ENCODE results near the gene APEX1. TPM values are rescaled to one million over a fixed set of nuclear protein-coding genes. Genes with fewer than 3 reads are reported as not detected.

APEX1 gene
- total RNA-seq, 1 experiment from 2014 or later: 340 TPM

DNA sequence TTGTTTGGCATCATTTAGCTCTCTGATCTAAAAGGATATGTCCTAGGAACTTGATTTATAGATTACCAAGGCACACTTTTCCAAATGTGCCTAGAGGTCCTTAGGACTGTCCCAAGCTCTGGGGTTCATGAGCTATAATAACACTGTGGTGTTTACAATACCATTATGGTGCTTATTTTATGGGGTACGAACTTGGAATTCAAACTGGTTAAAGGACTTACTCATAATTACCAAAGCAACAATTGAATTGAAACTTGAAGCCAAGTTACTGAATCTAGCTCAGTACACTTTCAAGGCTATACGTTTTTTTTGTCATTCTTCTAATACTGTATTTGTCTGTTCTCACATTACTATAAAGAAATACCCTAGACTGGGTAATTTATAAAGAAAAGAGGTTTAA lies 32.1 kb upstream of the APEX1 start:
- Histone ChIP-seq H2AFZ (ENCODE audit: low read length) (no peak overlapping the region), H4K20me1 (ENCODE audit: control insufficient read depth, insufficient read depth, insufficient read length) (no peaks in the 10 kb centered on the region), H3K27ac (ENCODE audit: insufficient read length, low read depth, low read length) (no peak overlapping the region), H2AK5ac (ENCODE audit: insufficient read length, low read length) (no peak overlapping the region), H4K5ac (ENCODE audit: insufficient read length, low read depth, low read length) (no peak overlapping the region), H3K23ac (ENCODE audit: insufficient read length, low read depth, low read length) (no peak overlapping the region), H4K8ac (replicated peaks; ENCODE audit: insufficient read length, low read depth, low read length) (no peak overlapping the region), H2BK20ac (ENCODE audit: low read depth, low read length, poor library complexity, severe bottlenecking) (no peak overlapping the region), H2BK120ac (ENCODE audit: low read depth, low read length, poor library complexity, severe bottlenecking) (no peak overlapping the region), H3K79me1 (ENCODE audit: insufficient read depth, low read depth, low read length, poor library complexity, severe bottlenecking) (no peaks in the 10 kb centered on the region), H3K56ac (ENCODE audit: insufficient read length, low read depth, low read length) (no peak overlapping the region), H3K4me1 (ENCODE audit: insufficient read depth, low read length) (peaks cover 8% of the 10 kb centered on the region; the same call in 1 of the 2 replicates), H3K4me2 (ENCODE audit: insufficient read depth, insufficient read length, low read length) (no peak overlapping the region), H3K27me3 (ENCODE audit: insufficient read depth, low read length) (no peaks in the 10 kb centered on the region), H3K9me3 (ENCODE audit: control insufficient read depth, low read depth, low read length) (no peaks in the 10 kb centered on the region), H3K18ac (ENCODE audit: insufficient read length, low read depth, low read length) (no peak overlapping the region), H2BK5ac (ENCODE audit: insufficient read length, low read length) (no peak overlapping the region), H3K23me2 (ENCODE audit: insufficient read length, low read depth, low read length, poor library complexity, severe bottlenecking) (no peaks in the 10 kb centered on the region), H3T11ph (ENCODE audit: low read length) (no peak overlapping the region), H3K4ac (ENCODE audit: low read depth, low read length) (no peak overlapping the region), H4K91ac (ENCODE audit: insufficient read length, low read depth, low read length) (no peak overlapping the region), H3K9ac (ENCODE audit: extremely low read depth, insufficient read length, low read length) (no peak overlapping the region), H2BK12ac (ENCODE audit: insufficient read length, low read depth, low read length) (no peak overlapping the region), H2BK15ac (ENCODE audit: low read depth, low read length) (no peak overlapping the region), H3K79me2 (ENCODE audit: insufficient read depth, low read length) (no peaks in the 10 kb centered on the region), H3K14ac (ENCODE audit: insufficient read depth, low read length) (no peak overlapping the region)
- no peak for DNase-seq
- TF ChIP-seq, protein P1, sequence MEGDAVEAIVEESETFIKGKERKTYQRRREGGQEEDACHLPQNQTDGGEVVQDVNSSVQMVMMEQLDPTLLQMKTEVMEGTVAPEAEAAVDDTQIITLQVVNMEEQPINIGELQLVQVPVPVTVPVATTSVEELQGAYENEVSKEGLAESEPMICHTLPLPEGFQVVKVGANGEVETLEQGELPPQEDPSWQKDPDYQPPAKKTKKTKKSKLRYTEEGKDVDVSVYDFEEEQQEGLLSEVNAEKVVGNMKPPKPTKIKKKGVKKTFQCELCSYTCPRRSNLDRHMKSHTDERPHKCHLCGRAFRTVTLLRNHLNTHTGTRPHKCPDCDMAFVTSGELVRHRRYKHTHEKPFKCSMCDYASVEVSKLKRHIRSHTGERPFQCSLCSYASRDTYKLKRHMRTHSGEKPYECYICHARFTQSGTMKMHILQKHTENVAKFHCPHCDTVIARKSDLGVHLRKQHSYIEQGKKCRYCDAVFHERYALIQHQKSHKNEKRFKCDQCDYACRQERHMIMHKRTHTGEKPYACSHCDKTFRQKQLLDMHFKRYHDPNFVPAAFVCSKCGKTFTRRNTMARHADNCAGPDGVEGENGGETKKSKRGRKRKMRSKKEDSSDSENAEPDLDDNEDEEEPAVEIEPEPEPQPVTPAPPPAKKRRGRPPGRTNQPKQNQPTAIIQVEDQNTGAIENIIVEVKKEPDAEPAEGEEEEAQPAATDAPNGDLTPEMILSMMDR (conservative IDR thresholded peaks at IDR 0.05): no peak
- peaks cover 15 to 24% of the 10 kb centered on the region in 2 experiments for H3K4me1 Mint-ChIP-seq
- no peak overlapping the region for H3K27ac Mint-ChIP-seq
- no peaks in the 10 kb centered on the region for H3K9me3 Mint-ChIP-seq
- H3K36me3 Mint-ChIP-seq (ENCODE audit: insufficient read depth in 1 of 3, low read depth in 3 of 3): no peaks in the 10 kb centered on the region
- no peaks in the 10 kb centered on the region for H3K27me3 Mint-ChIP-seq (ENCODE audit: low read depth)
- no CpG with 5 or more reads among the region's 2 CpGs for WGBS (ENCODE audit: extremely low coverage, insufficient read length, low lambda C conversion rate)
- H3K4me3 Mint-ChIP-seq: no peak overlapping the region

All from H9 (cell line).